Pons (tissue), 1 donor: ENCODE results near the gene SPRY1.

Source experiments
- DNase-seq: peaks from one replicate; pipeline ENCODE4 v3.0.0-alpha.2; 2016; ENCODE audit warnings: low spot score

Gene SPRY1

GRCh38 chr4:123396307-123397143 lies at the start of gene SPRY1:
SPRY1 (plus strand) TSS chr4:123396795; CDS start chr4:123401592, 4,797 bp downstream.
- peak; percentile 88 for DNase-seq

GRCh38 chr4:123346951-123347350 lies 49.6 kb upstream of the SPRY1 start:
- DNase-seq = no peak

- DNase-seq = no peak
Observed at GRCh38 chr4:123348946-123349345, 47.6 kb upstream of the SPRY1 start.

GRCh38 chr4:123349421-123350190 lies 47.0 kb upstream of the SPRY1 start:
- no peak for DNase-seq

GRCh38 chr4:123350191-123350544 lies 46.4 kb upstream of the SPRY1 start:
- DNase-seq = no peak

- DNase-seq = no peak
Observed at GRCh38 chr4:123350726-123351125, 45.9 kb upstream of the SPRY1 start.

GRCh38 chr4:123351713-123352112 lies 44.9 kb upstream of the SPRY1 start:
- DNase-seq = no peak

- peak; percentile 35 for DNase-seq
Observed at GRCh38 chr4:123352240-123352945, 44.2 kb upstream of the SPRY1 start.

- no peak for DNase-seq
Observed at GRCh38 chr4:123352966-123353365, 43.6 kb upstream of the SPRY1 start.

GRCh38 chr4:123353656-123354055 lies 42.9 kb upstream of the SPRY1 start:
- no peak for DNase-seq

GRCh38 chr4:123354701-123355100 lies 41.9 kb upstream of the SPRY1 start:
- DNase-seq = no peak

GRCh38 chr4:123356921-123357320 lies 39.7 kb upstream of the SPRY1 start:
- DNase-seq = no peak

GRCh38 chr4:123359449-123360315 lies 36.9 kb upstream of the SPRY1 start:
- DNase-seq = no peak

GRCh38 chr4:123361195-123361861 lies 35.3 kb upstream of the SPRY1 start:
- no peak for DNase-seq

- no peak for DNase-seq
Observed at GRCh38 chr4:123362103-123362502, 34.5 kb upstream of the SPRY1 start.

- no peak for DNase-seq
Observed at GRCh38 chr4:123363729-123364128, 32.9 kb upstream of the SPRY1 start.

- no peak for DNase-seq
Observed at GRCh38 chr4:123364906-123365305, 31.7 kb upstream of the SPRY1 start.

GRCh38 chr4:123365412-123365811 lies 31.2 kb upstream of the SPRY1 start:
- no peak for DNase-seq

GRCh38 chr4:123366144-123366748 lies 30.3 kb upstream of the SPRY1 start:
- no peak for DNase-seq

GRCh38 chr4:123378794-123379193 lies 17.8 kb upstream of the SPRY1 start:
- no peak for DNase-seq

GRCh38 chr4:123379392-123379791 lies 17.2 kb upstream of the SPRY1 start:
- no peak for DNase-seq
